ENCODE results near the gene CHST13.

The CHST13 gene

DNA sequence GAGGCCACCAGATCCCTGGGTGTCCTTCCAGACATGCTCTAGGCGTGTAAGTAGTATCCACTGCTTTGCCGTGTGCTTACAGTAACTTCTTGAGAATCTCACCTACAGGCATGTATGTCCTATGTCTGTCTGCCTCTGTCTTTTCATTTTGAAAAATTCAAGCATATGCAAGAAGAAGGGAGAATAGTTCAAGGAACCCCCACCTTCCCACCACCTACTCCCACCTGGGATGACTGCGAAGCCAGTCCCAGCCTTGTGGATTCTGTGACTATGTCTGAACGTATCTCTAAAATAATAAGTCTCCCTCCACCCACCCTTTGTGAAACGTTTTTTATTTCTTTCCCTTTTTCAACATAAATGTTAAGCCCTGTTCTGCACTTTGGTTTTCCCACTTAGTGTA lies 15.0 kb downstream of the CHST13 start:
- in situ Hi-C loops (cut with HindIII; ENCODE audit: low sequenced_read_pairs), result no loop called here

DNA sequence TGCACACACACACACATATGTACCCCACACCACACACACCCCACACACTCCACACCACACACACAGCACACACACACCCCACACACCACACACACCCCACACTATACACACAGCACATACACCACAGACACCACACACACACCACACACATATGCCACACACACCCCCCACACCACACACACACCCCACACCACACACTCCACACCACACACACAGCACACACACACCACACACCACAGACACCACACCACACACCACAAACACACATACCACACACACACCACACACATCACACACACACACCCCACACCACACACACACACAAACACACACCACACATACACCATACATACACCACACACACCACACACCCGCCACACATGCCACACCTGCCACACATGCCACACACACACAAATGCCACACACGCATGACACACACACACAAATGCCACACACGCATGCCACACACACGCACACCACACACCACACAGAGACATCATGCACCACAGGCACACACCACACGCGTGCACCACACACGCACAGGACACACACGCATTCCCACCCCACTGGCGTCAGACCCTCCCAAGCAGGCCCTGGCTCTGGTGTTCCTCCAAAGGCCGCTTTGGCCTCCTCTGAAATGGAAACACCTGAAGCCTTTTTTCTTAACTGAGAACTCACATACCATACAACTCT lies 15.7 kb downstream of the CHST13 start:
- in situ Hi-C loops (cut with HindIII; ENCODE audit: low sequenced_read_pairs), result no loop called here

DNA sequence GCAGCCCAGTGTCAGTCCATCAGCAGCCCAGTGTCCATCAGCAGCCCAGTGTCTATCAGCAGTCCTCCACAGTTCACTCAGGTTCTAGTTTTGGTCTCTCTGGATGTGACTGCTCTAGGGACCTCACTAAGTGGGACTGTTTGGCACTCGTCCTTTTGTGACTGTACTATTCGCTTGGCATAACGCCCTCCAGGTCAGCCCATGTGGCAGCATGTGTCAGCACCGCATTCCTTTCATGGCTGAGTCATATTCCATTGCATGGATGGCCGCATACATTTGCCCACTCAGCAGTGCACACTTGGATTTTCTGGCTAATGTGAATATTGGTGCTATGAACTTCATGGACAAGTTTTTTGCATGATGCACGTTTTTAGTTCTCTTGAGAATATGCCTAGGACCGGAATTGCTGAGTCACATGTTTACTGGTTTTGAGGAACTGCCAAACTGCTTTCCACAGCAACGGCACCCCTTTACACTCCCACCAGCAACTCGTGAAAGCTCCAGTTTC lies 16.4 kb downstream of the CHST13 start:
- in situ Hi-C loops (cut with HindIII; ENCODE audit: low sequenced_read_pairs), result no loop called here

DNA sequence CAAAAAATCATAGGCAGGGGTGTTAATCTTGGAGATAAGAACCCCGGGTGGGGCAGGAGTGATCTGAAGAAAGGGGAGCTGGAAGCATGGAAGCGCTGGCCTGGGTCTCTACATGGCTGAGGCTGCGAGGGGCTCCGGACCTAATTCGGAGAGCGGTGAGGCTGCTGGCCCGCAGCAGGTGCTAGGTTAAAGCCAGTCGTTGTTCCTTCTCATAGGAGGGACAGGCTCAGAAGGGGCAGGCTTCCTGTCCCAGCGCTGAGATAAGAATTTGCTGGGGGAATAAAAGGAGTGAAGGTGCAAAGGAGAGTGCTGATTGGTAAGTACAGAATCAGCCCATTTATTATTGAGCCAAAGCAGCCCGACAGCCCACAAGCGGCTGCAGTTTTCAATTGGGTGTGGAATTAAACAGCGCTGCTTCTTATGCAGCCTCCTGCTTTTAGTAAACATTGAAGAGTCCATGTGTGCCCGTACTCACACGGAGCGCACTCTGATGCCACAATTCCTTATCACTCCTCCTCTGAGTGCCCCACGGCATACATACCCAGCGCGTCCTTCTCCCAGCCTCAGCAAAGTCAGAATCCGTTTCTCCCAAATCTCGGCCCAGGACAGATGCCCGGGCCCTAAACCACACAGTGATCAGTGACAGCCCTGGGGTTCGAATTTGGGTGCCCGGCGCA lies 17.1 kb downstream of the CHST13 start:
- in situ Hi-C loops (cut with HindIII; ENCODE audit: low sequenced_read_pairs), result no loop called here

DNA sequence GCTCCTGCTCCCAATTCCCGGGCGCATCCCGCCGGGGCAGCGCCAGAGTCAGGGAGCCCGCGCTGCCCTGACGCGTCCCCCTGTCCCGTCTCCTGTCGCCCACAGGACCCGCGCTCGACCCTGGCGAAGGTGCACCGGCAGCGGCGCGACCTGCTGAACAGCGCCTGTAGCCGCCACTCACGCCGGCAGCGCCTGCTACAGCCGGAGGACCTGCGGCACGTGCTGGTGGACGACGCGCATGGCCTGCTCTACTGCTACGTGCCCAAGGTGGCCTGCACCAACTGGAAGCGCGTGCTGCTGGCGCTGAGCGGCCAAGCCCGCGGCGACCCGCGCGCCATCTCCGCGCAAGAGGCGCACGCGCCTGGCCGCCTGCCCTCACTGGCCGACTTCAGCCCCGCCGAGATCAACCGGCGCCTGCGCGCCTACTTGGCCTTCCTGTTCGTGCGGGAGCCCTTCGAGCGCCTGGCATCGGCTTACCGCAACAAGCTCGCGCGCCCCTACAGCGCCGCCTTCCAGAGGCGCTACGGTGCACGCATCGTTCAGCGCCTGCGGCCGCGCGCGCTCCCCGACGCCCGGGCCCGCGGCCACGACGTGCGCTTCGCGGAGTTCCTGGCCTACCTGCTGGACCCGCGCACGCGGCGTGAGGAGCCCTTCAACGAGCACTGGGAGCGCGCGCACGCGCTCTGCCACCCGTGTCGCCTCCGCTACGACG lies 17.8 kb downstream of the CHST13 start:
- in situ Hi-C loops (cut with HindIII; ENCODE audit: low sequenced_read_pairs), result no loop called here

DNA sequence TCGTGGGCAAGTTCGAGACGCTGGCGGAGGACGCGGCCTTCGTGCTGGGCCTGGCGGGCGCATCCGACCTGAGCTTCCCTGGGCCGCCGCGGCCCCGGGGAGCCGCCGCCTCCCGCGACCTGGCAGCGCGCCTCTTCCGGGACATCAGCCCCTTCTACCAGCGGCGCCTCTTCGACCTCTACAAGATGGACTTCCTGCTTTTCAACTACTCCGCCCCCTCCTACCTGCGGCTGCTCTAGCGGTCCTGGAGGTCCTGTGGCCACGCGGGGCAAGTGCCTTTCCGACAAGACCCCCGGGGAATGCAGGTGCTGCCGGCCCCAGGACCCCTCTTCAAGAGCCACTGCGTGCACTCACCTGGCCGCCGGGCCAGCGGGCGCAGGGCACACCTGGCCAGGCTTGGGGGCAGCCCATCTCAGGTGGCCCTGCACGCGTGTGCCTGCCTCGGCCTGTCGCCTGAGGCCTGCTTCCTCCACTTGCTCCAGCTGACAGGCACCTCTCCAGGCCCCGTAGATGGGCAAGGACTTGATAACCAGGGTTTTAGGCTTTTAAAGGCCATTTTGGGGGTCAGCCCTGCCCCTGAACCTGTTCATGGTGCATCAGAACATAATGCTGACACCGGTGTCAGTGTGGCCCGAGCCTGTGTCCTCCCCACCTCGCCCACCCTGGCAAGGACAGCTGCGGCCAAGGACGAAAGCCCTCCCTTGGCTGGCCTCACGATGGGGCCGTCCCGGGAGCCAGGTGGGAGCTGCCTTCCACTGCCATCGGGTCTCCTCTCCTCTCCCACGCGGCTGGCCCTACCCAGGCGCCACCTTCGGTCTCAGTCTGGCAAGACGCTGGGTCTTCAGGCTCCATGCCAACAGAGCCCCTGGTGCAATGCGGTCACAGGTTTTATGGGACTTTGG lies 18.6 kb downstream of the CHST13 start:
- in situ Hi-C loops (cut with HindIII; ENCODE audit: low sequenced_read_pairs), result no loop called here

DNA sequence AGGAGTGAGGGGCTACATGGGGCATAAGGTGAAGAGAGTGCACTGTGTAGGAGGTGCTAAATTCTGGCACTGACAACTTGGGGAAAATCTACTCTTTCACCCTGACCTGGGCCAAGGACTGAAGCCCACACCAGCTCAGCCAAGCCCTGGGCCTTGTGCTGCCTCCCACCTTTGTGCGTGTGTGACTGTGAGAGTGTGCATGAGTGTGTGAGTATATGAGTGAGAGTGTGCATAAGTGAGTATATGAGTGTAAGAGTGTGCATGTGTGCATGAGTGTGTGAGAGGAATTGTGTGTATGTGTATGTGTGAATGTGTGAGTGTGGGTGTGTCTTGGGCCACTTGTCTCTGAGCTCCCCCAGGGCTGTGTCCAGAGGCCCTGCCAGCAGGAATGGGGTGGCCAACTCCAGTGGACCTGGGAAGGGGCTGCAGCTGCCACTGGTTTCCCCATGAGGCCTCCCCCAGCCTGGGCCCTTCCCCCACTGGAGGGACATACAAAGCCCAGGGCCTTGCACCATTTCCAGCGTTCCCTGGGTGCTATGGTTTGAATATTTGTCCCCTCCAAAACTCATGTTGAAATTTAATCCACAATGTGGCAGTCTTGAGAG lies 19.6 kb downstream of the CHST13 start:
- in situ Hi-C loops (cut with HindIII; ENCODE audit: low sequenced_read_pairs), result no loop called here

DNA sequence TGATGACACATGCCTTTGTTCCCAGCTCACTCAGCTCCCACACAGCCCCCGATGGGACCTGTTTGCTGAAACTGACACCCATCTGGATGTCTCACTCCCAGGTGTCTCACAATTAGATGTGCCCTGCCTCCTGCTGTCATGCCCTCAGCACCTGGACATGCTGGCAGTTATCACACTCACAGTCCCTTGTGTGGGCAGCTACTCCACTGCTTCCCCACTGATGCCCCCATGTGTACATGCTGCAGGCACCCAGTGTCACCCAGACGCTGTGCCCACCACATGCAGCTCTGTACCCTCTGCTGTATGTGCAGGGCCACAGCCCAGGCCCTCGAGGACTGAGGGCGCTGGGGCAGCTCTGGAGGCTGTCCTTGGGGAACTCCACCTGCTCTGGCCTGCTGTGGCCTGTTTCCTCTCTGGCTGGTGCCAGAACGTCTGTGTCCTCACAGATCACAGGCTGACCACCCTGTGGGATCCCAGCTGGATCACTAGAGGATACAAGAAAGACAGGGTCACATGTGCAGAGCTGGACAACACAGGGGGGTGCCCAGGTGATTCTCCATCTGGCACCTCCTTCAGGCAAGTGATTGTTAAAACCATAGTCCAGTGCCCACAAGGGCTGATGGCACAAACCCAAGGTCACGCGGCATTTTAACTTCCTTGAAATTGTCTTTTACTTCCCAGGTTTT lies 20.8 kb downstream of the CHST13 start:
- in situ Hi-C loops (cut with HindIII; ENCODE audit: low sequenced_read_pairs), result no loop called here

DNA sequence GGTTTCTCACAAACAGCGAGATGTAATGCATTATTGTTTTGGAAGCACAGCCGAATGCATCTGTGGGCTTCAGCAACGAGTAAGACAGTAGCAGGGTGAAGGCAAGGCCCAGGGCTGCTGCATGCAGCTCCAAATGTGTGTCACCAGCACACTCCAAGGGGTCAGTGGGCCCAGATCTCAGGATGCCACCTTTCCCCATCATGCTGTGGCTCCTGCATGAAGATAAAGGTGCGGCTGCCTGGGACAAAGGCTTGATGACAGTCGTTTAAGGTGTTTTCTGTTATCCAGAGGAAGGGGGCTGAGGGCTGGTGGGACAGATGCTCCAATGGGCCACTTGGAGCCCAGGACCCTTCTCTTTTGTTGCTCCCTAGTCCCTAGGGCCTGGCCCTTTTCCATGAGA lies 21.6 kb downstream of the CHST13 start:
- in situ Hi-C loops (cut with HindIII; ENCODE audit: low sequenced_read_pairs), result no loop called here

DNA sequence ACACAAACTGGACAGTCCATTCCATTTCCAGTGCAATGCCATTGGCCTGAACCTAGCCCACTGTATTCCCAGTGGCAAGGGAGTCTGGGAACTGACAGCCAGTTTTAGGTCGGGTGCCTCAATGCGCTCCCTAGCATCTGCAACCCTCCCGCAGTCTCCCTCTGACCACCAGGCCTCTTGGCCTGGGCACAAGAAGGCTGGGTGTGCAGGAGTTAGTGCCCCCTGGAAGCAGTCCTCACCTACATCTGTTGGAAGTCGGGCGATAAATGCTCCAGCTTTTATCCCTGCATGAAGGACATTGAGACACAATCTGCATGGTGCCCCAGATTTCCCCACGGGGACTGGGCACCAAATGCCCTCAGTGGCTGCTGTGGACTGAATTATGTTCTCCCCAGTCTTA lies 22.1 kb downstream of the CHST13 start:
- in situ Hi-C loops (cut with HindIII; ENCODE audit: low sequenced_read_pairs), result no loop called here

DNA sequence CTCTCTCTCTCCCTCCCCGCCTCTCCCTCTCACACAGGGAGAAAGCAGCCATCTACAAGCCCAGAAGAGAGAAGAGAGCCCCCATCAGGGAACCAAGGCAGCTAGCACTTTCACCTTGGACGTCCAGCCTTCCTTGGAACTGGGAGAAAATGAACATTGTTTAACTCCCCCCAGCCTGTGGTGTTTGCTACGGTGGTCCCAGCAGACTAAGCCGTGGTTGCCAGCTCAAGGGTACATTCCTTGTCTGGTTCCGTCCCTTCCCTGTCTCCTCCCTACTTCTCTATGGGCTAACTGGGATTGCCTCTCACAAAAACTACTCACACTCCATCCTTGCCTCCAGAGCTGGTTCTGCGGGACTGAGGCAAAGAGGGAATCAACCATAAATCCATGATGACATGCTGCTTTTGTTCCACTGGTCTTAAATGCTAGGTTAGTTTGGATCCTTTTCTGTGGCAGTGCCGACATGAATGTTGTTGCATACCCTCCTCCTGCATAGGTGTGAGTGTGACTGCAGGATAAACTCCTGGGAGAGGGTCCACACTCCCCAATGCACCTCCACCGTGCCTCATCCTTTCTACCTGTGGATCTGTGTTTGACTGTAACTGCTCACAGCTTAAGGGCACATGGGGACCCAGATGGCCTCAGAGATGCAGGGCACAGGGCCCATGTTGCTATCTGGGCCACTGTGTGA lies 22.7 kb downstream of the CHST13 start:
- in situ Hi-C loops (cut with HindIII; ENCODE audit: low sequenced_read_pairs), result no loop called here

DNA sequence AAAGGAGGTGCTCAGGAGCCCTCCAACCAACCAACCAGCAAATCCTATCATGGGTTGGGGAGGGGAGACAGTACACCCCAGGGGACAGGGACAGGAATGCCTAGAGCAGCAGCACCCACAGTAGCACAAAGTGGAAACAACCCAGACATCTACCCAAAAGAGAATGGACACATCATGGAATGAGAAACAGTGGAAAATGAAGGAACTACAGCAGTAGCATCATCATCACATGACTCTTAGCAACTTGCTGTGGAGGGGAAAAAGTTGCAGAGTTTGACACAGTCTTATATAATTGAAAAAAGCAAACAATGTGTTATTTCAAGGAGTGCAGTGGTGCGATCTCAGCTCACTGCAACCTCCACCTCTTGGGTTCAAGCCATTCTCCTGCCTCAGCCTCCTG lies 23.8 kb downstream of the CHST13 start:
- in situ Hi-C loops (cut with HindIII; ENCODE audit: low sequenced_read_pairs), result no loop called here

DNA sequence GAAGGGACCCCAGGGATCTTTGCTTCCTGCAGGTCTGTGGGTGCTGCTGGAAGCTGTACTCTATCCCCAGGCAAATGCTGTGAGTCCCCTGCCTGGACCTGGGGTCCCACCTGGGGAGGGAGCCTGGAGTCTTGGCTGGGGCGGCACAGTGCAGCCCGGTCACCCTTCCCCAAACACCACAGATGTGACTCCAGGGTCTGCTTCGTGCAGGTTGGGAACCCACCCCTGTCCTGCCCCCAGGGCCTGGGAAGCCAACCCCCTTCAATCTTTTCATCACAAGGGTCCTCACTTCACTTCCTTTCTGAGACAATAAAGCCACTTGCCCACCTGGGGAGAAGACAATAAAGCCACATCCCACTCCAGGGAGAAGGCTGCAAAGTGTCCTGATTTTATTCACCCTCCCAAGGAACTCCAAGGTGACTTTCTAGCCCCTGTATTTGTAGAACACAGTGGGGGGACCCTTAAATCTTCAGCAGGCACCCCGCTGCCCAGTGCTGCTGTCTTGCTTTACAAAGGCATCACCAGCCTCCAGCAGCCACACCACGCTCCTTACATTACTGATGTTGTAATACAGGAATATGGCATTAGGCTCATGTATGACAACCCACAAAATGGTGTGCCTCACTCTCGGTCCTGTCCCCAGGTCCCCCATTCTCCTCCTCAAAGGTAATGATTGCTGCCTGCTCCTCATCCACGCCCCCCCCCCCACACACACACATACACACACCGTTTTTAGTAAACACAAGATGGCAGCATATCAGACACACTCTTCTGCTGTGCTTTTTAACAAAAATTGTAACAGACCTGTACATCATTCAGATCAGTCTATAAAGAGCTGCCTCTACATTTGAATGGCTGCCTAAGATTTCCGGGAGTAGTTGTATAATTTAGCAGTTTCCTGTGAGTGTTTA lies 24.9 kb downstream of the CHST13 start:
- in situ Hi-C loops (cut with HindIII; ENCODE audit: low sequenced_read_pairs), result no loop called here

DNA sequence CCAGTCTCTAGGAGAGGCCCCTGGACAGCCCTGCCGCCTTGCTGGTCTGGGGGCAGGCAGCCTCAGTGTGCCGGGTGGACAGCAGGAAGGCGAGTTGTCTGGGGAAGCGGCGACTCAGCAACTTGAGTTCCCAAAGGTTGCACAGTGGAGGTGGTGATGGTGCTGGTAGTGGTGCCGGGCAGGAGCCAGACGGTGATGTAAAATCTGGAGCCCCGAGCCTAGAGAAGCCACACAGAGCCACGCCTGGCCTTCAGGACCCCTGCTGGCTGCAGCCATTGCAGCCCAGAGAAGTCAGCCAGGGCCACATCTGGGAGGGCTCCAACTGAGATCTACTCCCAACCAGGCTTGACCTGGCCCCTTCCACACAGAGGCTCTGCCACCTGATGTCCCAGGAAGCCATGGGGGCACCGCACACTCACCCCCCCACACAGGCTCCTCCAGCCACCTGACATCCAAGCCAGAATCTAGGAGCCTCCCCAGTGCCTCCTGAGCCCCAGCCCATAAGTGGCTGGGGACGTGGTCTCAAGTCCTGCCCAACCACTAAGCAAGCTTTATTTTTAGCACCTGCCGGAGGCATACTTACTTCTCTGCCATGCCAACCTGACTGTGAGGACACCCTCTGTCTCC lies 26.0 kb downstream of the CHST13 start:
- in situ Hi-C loops (cut with HindIII; ENCODE audit: low sequenced_read_pairs), result loop anchor here (10.0 kb wide), 1 partner anchor 55 kb away; no protein-coding TSS in a partner anchor

DNA sequence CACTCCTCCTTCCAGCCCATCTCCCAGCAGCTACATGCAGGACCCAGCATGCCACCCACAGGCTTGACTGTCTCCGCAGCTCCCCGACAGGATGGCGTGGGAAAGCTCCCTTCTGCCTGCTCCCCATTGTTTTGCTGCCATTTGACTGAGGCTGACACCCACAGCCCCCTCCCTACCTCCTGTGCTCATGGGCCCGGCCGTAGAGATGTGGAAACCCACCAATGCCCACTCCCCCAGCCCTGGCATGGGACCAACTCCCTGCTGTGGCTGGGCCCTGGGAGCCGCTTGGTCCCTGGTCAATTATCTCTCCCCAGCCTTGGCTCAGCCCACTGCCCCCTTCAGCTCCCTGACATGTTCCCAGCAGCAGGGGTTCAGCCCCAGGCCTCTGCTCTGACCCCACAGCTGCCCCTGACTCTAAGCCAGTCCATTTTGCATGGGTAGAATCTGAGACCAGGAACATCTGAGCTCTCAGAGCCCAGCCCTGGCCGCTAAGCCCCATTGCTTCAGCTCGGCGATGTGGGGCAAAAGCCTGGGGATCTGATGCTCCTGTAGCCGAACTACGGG lies 26.6 kb downstream of the CHST13 start:
- in situ Hi-C loops (cut with HindIII; ENCODE audit: low sequenced_read_pairs), result loop anchor here (10.0 kb wide), 1 partner anchor 54 kb away; no protein-coding TSS in a partner anchor

DNA sequence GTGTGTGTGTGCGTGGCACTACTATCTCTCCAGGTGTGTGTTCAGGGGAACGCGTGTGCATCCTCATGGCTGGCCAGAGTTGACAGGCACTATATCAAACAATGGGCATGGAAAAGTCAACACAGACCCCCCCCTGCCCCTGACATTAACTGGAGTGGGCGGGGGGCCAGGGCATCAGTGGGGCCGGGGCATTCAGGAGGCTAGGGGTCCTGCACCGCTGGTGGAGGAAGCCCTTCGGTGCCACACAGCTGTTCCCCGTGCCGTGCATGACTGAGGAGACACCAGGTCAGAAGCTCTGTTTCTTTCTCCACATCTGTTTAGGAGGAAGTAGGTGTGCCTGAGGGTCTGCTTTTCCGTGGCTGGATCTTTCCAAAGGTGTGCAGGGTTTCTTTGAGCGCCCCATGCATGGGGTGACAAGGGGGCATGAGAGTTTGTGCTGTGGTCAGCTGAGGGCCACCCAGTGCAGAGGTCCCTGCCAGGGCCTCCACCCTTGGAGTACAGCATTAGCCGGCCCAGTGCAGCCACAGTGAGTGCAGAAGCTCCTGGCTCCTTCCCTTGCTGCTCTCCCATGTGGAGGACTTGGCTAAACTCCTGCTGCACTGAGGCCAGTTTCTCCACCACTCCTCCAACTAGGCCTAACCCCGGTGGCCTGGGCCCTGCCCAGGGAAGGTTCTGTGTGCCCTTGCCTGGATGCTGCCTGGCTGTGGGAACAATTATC lies 27.3 kb downstream of the CHST13 start:
- in situ Hi-C loops (cut with HindIII; ENCODE audit: low sequenced_read_pairs), result loop anchor here (10.0 kb wide), 1 partner anchor 54 kb away; no protein-coding TSS in a partner anchor
